ENCODE data around the gene COX4I1.
A peak's percentile ranks its signal among the peaks of the same experiment; 100 is the strongest.

Gene COX4I1

GRCh38 chr16:85820604-85821372 is 21.3 kb downstream of the COX4I1 start:
- no peaks in the 10 kb centered on the region for H3K27me3 ChIP-seq
- peak overlapping the region in 5 of 11 experiments; percentile 39 to 89 (median 81); a peak in 7 of 22 replicates for H3K27ac ChIP-seq
- peaks cover 0 to 22% (median 0%) of the 10 kb centered on the region in 11 experiments; a peak in 7 of 22 replicates for H3K36me3 ChIP-seq
- peak overlapping the region in 7 of 10 experiments; percentile 9 to 65 (median 50); a peak in 12 of 20 replicates for H3K4me3 ChIP-seq
- H3K4me2 ChIP-seq: peak overlapping the region in 10 of 11 experiments; percentile 70 to 92 (median 74); a peak in 19 of 22 replicates
- peak overlapping the region in 10 of 11 experiments; percentile 18 to 72 (median 62); a peak in 17 of 22 replicates for H3K9ac ChIP-seq
- no peak for TF ChIP-seq Cebpa-rat (IDR thresholded peaks at IDR 0.05)
- no peaks in the 10 kb centered on the region for H4K20me1 ChIP-seq
- peaks cover 0 to 12% (median 0%) of the 10 kb centered on the region in 11 experiments; a peak in 5 of 22 replicates for H3K9me3 ChIP-seq (replicated peaks in 1 of 11)
- peaks cover 12 to 66% (median 58%) of the 10 kb centered on the region in 10 experiments for H3K4me1 ChIP-seq

GRCh38 chr16:85821390-85822135 is 22.1 kb downstream of the COX4I1 start:
- peaks cover 0 to 12% (median 0%) of the 10 kb centered on the region in 11 experiments; a peak in 5 of 22 replicates for H3K9me3 ChIP-seq (replicated peaks in 1 of 11)
- H3K27ac ChIP-seq: peak overlapping the region; percentile 65 to 90 (median 82); a peak in 21 of 22 replicates
- H3K27me3 ChIP-seq: no peaks in the 10 kb centered on the region
- TF ChIP-seq Cebpa-rat (IDR thresholded peaks at IDR 0.05): no peak
- peaks cover 0 to 15% (median 0%) of the 10 kb centered on the region in 11 experiments; a peak in 2 of 22 replicates for H3K36me3 ChIP-seq
- no peaks in the 10 kb centered on the region for H4K20me1 ChIP-seq
- H3K4me3 ChIP-seq: peak overlapping the region in 7 of 10 experiments; percentile 9 to 65 (median 50); a peak in 12 of 20 replicates
- H3K4me1 ChIP-seq: peaks cover 19 to 74% (median 65%) of the 10 kb centered on the region in 10 experiments
- peak overlapping the region; percentile 70 to 92 (median 75) for H3K4me2 ChIP-seq
- H3K9ac ChIP-seq: peak overlapping the region; percentile 18 to 75 (median 67); a peak in 20 of 22 replicates

GRCh38 chr16:85822145-85822544 is 22.6 kb downstream of the COX4I1 start:
- peak overlapping the region; percentile 69 to 92 (median 75) for H3K4me2 ChIP-seq

GRCh38 chr16:85823328-85823920 is 23.9 kb downstream of the COX4I1 start:
- no peaks in the 10 kb centered on the region for H4K20me1 ChIP-seq
- peak overlapping the region in 9 of 11 experiments; percentile 71 to 100 (median 89); a peak in 12 of 22 replicates for H3K27ac ChIP-seq
- no peak overlapping the region for H3K4me3 ChIP-seq
- 0 out of 22 replicates have a peak, but pooled peaks cover 0 to 11% (median 0%) of the 10 kb centered on the region in 11 experiments for H3K36me3 ChIP-seq
- H3K9me3 ChIP-seq (replicated peaks in 1 of 11): peaks cover 0 to 12% (median 0%) of the 10 kb centered on the region in 11 experiments; a peak in 5 of 22 replicates
- TF ChIP-seq Cebpa-rat (IDR thresholded peaks at IDR 0.05): no peak
- H3K9ac ChIP-seq: no peak overlapping the region
- H3K27me3 ChIP-seq: no peaks in the 10 kb centered on the region
- H3K4me1 ChIP-seq: peaks cover 38 to 92% (median 84%) of the 10 kb centered on the region in 10 experiments
- H3K4me2 ChIP-seq: peak overlapping the region in 7 of 11 experiments; percentile 12 to 96 (median 90); a peak in 7 of 22 replicates

More at GRCh38 chr16:85822145-85822544, 22.6 kb downstream of the COX4I1 start:
- H3K27ac ChIP-seq: peak overlapping the region; percentile 65 to 90 (median 82); a peak in 21 of 22 replicates
- TF ChIP-seq Cebpa-rat (IDR thresholded peaks at IDR 0.05): no peak
- peaks cover 0 to 15% (median 0%) of the 10 kb centered on the region in 11 experiments; a peak in 2 of 22 replicates for H3K36me3 ChIP-seq
- H3K9me3 ChIP-seq (replicated peaks in 1 of 11): peaks cover 0 to 12% (median 0%) of the 10 kb centered on the region in 11 experiments; a peak in 5 of 22 replicates
- H3K27me3 ChIP-seq: no peaks in the 10 kb centered on the region
- peak overlapping the region; percentile 49 to 75 (median 61); a peak in 20 of 22 replicates for H3K9ac ChIP-seq
- peaks cover 25 to 80% (median 71%) of the 10 kb centered on the region in 10 experiments for H3K4me1 ChIP-seq
- H3K4me3 ChIP-seq: no peak overlapping the region
- no peaks in the 10 kb centered on the region for H4K20me1 ChIP-seq

- TF ChIP-seq Cebpa-rat (IDR thresholded peaks at IDR 0.05): no peak
- peak overlapping the region; percentile 68 to 100 (median 97) for H3K27ac ChIP-seq
- no peak overlapping the region for H3K4me3 ChIP-seq
- H3K36me3 ChIP-seq: 0 out of 22 replicates have a peak, but pooled peaks cover 0 to 11% (median 0%) of the 10 kb centered on the region in 11 experiments
- no peaks in the 10 kb centered on the region for H3K27me3 ChIP-seq
- peak overlapping the region in 7 of 11 experiments; percentile 6 to 91 (median 32); a peak in 9 of 22 replicates for H3K9ac ChIP-seq
- no peaks in the 10 kb centered on the region for H4K20me1 ChIP-seq
- H3K9me3 ChIP-seq (replicated peaks in 1 of 11): peaks cover 0 to 12% (median 0%) of the 10 kb centered on the region in 11 experiments; a peak in 5 of 22 replicates
- peak overlapping the region; percentile 12 to 98 (median 93); a peak in 20 of 22 replicates for H3K4me2 ChIP-seq
- peaks cover 48 to 97% (median 91%) of the 10 kb centered on the region in 10 experiments for H3K4me1 ChIP-seq
These were observed 25.0 kb downstream of the COX4I1 start for GRCh38 chr16:85824161-85825135.

GRCh38 chr16:85825326-85825725 is 25.8 kb downstream of the COX4I1 start:
- no peaks in the 10 kb centered on the region for H4K20me1 ChIP-seq
- H3K9me3 ChIP-seq (replicated peaks in 1 of 11): peaks cover 0 to 12% (median 0%) of the 10 kb centered on the region in 11 experiments; a peak in 5 of 22 replicates
- TF ChIP-seq Cebpa-rat (IDR thresholded peaks at IDR 0.05): no peak
- peaks cover 57 to 97% (median 89%) of the 10 kb centered on the region in 10 experiments for H3K4me1 ChIP-seq
- no peaks in the 10 kb centered on the region for H3K27me3 ChIP-seq
- 0 out of 22 replicates have a peak, but pooled peaks cover 0 to 11% (median 0%) of the 10 kb centered on the region in 11 experiments for H3K36me3 ChIP-seq
- H3K4me3 ChIP-seq: no peak overlapping the region
- H3K9ac ChIP-seq: peak overlapping the region in 9 of 11 experiments; percentile 32 to 91 (median 66); a peak in 12 of 22 replicates
- peak overlapping the region in 10 of 11 experiments; percentile 27 to 98 (median 94); a peak in 20 of 22 replicates for H3K4me2 ChIP-seq
- peak overlapping the region; percentile 68 to 100 (median 97); a peak in 21 of 22 replicates for H3K27ac ChIP-seq
